NCI-H526 (cell line): ENCODE data around the gene MADCAM1.
A peak's percentile ranks its signal among the peaks of the same experiment; 100 is the strongest.

ENCODE experiments used
- DNase-seq, 2 experiments: peaks; one replicate each; lab custom pipeline; 2025; lab: John Stamatoyannopoulos, UW

MADCAM1 gene

DNA sequence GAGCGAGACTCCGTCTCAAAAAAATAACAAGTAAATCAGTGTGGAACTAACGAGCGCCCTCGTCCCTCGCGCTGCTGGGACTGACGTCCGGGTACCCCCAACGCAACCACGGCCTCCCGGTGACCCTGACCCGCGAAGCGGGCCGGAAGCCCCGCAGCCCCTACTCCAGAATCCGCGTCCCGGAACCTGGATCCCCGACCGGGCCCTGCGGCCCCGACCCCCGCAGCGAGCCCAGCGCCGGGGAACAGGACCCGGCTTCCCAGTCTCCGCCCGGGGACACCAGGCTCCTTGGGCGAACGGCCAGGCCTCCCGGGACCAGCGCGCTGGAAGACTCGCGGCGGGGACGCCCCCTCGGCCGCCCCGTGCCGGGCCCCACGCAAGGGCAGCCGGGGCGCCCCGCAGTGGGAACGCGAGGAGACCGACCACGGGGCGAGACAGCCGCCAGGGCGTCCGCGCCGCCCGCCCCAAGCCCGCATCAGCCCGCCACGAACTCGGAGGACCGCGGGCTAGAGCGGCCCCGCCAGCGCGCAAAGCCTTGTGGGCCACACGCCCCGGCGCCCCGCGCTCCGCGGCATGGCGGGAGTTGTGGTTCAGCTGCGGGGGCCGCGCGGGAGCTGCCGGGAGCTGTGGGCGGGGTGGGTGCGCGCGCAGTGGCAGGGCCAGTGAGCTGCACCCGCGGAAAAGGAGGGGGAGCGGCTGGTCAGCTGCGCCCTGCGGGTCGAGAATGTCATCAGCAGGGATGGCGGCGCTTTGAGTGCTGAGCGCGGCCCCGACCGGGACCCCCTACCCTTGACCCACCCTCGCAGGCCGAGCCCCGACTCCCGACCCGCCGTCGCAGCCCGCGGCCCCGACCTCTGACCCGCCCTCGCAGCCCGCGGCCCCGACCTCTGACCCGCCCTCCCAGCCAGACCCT lies 7.5 kb upstream of the MADCAM1 start:
- DNase-seq: peak; percentile 61 to 93

DNA sequence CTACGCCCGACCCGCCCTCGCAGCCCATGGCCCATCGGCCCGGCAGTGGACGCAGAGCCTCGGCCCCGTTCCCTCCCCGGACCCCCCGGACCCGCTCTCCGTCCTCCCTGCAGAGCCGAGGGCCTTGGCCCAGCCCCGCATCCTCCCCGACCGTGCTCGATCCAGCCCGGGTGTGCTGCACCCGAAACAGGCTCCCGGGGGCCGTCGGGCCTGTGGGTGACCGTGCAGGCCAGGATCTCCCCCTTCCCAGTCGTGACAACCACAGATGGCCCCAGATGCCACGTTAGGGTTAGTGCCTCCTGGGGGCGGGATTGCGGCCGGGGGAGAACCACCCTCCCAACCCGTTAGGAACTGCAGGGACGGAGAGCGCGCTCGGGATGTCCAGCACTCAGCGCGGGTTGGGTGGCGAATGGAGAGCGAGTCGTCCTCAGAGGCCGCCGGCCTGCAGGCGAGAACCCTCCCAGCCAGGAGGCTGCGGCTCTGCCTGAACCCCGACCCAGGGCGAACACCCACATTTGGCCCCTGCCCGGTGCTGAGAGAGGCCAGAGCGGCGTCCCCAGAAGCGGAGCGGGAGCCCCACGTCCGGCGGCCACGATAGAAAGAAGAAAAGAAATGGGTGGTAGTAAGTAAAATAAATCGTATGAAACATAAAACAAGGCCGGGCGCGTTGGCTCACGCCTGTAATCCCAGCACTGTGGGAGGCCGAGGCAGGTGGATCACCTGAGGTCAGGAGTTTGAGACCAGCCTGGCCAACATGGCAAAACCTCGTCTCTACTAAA lies 6.7 kb upstream of the MADCAM1 start:
- DNase-seq: no peak

DNA sequence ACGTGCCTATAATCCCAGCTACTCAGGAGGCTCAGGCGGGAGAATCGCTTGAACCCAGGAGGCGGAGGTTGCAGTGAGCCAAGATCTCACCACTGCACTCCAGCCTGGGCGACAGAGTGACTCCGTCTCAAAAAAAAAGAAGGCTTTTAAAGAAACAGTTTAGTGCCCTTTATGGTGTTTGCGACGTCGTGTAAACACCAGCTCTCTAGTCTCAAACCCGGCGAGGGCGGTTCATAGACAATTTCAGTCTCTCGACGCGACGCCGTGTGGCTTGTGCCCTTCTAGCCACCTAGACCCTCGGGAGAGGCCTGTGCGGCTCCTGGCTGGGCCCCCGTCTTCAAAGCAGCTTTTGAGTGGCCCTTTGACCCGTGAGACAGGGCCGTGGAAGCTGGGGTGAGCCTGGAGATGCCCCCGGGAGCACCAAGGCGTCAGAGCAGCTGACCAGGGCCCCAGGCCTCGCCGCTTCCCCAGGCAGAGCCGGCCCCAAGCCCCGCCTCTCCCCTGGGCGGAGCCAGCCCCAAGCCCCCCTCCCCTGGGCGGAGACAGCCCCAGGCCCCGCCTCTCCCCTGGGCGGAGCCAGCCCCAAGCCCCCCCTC lies 5.0 kb upstream of the MADCAM1 start:
- no peak for DNase-seq

DNA sequence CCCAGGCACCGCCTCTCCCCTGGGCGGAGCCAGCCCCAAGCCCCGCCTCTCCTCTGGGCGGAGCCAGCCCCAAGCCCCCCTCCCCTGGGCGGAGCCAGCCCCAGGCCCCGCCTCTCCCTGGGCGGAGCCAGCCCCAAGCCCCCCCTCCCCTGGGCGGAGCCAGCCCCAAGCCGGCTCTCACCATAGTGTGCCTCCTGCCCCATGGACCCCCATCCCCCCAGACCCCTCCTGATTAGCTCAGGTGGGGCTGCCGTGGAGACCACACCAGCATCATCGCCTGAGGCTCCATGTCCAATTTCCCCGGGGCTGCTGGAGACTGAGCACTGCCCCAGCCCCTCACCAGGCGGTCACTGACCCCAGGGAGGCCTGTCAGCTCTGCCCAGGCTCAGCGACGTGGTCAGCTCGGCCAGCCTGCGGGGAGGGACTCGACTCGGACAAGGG lies 4.2 kb upstream of the MADCAM1 start:
- DNase-seq: no peak

DNA sequence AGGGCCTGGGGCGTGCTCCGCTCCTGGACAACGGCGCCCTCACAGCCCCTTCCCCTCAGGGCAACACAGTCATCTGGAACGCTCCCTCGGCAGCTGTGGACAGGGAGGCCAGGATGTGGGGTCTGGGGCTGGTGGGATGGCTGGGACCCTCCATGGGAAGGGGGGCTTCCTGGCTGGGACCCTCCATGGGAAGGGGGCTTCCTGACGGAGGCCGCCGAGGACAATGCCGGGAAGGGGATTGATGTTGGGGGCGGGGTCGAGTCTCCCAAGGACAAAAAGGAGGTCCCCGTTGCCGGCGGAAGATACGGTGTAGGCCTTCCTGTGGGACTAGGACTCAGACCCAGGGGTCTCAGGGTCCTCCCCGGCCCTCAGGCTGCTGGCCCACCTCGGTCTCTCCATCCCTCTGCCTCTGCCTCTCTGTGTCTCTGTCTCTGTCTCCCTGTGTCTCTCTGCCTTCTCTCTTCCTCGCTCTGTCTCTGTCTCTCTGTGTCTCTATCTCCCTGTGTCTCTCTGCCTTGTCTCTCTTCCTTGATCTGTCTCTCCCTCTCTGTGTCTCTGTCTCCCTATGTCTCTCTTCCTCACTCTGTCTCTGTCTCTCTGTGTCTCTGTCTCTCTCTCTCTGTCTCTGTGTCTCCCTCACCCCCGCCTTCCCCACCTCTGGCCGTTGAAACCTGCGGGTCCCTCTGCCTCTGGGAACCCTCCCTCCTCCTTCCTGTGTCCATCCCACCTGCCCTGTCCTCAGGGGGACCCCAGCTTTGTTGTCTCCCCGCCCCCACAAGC lies 2.7 kb upstream of the MADCAM1 start:
- DNase-seq: no peak

GRCh38 chr19:494171-495080 lies 1.9 kb upstream of the MADCAM1 start:
- no peak for DNase-seq

DNA sequence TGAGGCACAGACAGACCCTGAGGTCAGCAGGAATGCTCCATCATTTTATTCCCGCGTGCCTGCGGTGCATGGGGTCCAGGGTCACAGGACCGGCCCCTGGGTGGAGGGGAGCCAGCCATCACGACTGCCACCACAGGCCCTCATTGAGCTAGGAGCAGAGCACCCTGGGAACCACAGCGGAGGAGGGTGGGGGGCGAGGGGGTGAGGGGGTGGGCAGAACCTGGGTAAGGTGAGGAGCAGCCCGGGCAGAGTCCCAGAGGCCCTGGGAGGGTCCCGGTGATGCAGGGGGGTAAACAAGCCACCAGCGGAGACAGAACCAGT lies 1.2 kb upstream of the MADCAM1 start:
- DNase-seq: no peak

DNA sequence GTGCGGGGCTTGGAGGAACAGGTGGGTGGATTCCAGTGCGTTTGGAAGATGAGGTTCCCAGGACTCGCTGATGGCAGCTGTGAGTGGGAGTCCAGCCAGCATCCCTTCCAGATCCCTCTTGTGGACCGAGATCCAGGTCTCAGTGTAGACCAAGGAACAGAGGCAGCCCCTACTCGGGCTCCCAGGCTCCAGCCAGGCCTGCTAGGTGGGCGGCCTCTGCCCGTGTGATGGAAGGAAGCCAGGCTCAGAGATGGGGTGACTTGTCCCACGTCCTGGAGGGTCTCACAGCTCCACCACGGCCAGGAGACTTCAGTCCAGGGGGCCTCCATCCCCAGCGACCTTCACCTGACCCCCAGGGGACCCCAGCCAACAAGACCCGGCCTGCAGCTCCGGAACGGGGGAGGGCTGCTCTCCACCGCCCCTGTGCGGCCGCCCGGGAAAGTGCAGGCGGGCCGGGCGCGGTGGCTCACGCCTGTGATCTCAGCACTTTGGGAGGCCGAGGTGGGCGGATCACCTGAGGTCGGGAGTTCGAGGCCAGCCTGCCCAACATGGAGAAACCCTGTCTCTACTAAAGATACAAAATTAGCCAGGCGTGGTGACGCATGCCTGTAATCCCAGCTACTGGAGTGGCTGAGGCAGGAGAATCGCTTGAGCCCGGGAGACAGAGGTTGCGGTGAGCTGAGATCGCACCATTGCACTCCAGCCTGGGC lies 729 bp upstream of the MADCAM1 start:
- DNase-seq: peak; percentile 70 to 75

DNA sequence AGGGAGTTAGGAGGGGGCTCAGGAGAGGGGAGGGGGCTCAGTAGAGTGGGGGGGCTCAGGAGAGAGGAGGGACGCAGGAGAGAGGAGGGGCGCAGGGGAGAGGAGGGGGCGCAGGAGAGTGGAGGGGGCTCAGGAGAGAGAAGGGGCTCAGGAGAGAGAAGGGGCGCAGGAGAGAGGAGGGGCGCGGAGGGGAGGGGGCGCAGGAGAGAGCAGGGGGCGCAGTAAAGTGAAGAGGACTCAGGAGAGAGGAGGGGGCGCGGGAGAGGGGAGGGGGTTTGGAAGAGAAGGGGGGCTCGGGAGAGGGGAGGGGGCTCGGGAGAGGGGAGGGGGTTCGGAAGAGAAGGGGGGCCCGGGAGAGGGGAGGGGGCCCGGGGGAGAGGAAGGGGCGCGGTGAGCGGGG lies 700 bp downstream of the MADCAM1 start:
- no peak for DNase-seq

DNA sequence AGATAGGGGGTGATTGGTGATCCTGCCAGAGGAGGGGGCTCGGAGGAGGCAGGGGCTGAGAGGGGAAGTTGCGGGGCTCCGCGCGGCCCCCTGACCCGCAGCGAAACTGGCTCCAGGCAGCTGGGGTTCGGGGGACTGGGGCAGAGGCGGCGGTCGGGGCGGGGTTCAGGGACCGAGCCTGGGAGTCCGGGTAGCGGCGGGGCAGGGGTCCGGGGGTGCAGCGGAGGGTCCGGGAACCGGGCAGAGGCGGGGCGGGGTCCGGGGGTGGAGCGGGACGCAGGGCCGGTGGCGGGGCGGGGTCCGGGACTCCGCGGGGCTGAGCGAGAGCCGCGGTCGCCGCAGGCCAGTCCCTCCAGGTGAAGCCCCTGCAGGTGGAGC lies 1.2 kb downstream of the MADCAM1 start:
- DNase-seq: no peak

- DNase-seq: no peak
Measured at GRCh38 chr19:497869-498510, 1.7 kb downstream of the MADCAM1 start.

- DNase-seq: no peak
Measured at GRCh38 chr19:498511-498891, 2.2 kb downstream of the MADCAM1 start.

- DNase-seq: no peak
Measured at GRCh38 chr19:498977-499623, 2.8 kb downstream of the MADCAM1 start.

GRCh38 chr19:501646-502045 lies 5.4 kb downstream of the MADCAM1 start:
- DNase-seq: no peak

DNA sequence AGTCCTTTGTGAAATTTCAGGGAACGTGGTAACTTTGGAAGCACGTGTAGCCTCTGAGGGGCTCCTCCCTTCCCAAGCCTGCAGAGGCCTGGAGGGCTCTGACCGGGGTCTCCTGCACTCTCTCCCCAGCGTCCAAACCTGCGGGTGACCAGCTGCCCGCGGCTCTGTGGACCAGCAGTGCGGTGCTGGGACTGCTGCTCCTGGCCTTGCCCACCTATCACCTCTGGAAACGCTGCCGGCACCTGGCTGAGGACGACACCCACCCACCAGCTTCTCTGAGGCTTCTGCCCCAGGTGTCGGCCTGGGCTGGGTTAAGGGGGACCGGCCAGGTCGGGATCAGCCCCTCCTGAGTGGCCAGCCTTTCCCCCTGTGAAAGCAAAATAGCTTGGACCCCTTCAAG lies 8.3 kb downstream of the MADCAM1 start:
- DNase-seq: no peak

- DNase-seq: peak; percentile 98
Measured at GRCh38 chr19:506404-507285, 10.4 kb downstream of the MADCAM1 start.

DNA sequence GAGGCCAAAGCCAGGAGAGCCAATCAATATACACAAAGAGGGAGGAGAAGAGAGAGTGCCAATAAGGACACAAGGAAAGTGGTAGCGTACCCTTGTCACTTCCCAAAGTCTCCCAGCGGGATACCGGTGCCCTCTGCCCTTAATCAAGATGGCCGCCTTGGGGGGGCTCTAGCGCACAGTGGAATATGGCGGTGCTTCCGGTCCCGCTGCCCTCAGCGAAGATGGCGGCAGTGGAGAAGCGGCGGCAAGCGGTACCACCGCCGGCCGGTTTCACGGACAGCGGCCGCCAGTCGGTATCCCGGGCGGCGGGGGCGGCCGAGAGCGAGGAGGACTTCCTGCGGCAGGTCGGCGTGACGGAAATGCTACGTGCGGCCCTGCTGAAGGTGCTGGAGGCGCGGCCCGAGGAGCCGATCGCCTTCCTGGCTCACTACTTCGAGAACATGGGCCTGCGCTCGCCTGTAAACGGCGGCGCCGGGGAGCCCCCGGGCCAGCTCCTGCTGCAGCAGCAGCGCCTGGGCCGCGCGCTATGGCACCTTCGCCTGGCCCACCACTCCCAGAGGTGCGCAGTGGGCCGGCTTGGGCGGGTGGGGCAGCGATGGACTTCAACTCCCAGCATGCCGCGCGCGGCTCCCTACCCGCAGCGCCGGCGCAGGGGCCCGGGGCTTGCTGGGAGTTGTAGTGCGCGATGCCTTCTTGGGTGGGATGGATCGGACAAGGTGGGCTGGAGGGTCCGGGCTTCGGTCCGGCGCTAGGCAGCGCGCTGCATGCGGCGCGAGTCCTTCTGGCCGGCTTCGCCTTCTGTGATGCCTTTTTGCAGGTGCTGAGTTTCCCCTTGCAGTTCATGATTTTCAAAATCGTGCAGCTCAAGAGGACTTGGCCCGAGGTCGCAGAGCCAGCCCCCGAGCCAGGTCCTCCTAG lies 11.3 kb downstream of the MADCAM1 start, which contains the start of gene TPGS1:
TSS of gene TPGS1 (plus strand) at position 212 of the 918 bp plus-strand sequence. CDS start at position 222, 10 bp downstream.
- DNase-seq: peak; percentile 48 to 79
